ENCODE data around the gene C2orf81.

DNA sequence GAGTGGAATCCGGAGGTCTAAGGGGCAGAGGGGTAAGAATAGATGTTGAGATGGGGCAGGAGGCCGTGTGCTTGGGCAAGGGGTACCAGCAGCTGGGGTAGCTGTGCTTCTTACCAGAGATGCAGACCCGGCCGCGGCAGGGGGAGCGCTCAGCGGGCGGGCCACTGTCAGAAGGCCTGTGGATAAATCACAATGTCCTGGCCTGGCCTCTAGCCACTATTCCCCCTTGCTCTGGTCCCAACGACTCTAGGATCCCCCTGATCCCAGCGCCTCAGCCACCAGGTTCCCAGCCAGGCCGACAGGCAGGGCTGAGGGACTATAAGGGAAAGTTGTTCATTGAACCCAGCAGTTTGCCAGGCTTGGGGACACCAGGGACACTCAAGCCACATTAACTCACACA, 9.1 kb upstream of the C2orf81 start:
- no peak for TF ChIP-seq EZH2 (IDR thresholded peaks at IDR 0.05; ENCODE audit: low read length, unreplicated experiment)
- TF ChIP-seq, protein P1, sequence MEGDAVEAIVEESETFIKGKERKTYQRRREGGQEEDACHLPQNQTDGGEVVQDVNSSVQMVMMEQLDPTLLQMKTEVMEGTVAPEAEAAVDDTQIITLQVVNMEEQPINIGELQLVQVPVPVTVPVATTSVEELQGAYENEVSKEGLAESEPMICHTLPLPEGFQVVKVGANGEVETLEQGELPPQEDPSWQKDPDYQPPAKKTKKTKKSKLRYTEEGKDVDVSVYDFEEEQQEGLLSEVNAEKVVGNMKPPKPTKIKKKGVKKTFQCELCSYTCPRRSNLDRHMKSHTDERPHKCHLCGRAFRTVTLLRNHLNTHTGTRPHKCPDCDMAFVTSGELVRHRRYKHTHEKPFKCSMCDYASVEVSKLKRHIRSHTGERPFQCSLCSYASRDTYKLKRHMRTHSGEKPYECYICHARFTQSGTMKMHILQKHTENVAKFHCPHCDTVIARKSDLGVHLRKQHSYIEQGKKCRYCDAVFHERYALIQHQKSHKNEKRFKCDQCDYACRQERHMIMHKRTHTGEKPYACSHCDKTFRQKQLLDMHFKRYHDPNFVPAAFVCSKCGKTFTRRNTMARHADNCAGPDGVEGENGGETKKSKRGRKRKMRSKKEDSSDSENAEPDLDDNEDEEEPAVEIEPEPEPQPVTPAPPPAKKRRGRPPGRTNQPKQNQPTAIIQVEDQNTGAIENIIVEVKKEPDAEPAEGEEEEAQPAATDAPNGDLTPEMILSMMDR (conservative IDR thresholded peaks at IDR 0.05; ENCODE audit: low read depth, low read length): no peak
